Activated CD8-positive, alpha-beta memory T cell treated with anti-CD3 and anti-CD28 coated beads, Interleukin-2, amount 50 U/mL, for 1 hour (primary cell): Measurements from ENCODE around the gene ARHGEF16.

Experiments
- DNase-seq: peaks from one replicate; pipeline ENCODE4 v3.0.0-alpha.2; 2020; ENCODE audit errors: extremely low read depth

The ARHGEF16 gene

DNA sequence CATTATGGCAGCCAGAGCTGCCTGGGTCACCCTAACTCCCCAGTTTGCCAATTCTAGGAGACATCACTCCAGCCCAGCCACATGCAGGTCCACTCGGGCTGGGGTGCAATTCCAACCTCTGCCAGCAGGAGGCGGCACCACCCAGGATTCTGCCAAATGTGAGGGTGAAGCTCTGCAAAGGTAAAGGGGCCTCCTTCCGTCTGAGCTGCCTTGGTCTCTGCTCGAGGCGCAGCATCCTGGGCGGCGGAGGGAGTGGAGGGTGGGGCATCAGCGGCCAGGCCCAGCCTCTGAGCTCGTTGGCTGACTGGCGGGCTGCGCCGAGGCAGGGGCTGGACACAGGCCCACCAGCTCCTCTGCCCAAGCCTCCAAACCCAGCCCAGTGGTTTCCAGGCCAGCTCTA is 63.8 kb downstream of the ARHGEF16 start:
- DNase-seq: no peak

DNA sequence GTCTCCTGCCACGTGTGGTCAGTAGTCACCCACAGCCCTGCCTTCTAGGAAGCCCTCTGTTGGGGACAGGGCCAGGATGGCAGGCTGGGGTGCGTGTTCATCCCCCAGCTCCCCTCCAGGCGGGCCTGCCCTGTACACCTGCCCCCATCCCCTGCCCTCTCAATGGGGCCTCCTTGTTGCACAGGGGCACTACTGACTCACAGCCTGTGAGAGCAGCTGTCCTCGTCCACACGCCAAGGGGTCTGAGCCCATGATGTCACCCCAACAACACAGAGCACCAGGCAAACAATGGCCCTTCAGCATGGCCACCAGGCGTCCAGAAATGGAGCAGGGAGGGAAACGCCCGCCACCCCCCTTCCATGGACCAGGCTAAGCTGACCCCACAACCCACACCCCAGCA is 64.3 kb downstream of the ARHGEF16 start:
- no peak for DNase-seq

DNA sequence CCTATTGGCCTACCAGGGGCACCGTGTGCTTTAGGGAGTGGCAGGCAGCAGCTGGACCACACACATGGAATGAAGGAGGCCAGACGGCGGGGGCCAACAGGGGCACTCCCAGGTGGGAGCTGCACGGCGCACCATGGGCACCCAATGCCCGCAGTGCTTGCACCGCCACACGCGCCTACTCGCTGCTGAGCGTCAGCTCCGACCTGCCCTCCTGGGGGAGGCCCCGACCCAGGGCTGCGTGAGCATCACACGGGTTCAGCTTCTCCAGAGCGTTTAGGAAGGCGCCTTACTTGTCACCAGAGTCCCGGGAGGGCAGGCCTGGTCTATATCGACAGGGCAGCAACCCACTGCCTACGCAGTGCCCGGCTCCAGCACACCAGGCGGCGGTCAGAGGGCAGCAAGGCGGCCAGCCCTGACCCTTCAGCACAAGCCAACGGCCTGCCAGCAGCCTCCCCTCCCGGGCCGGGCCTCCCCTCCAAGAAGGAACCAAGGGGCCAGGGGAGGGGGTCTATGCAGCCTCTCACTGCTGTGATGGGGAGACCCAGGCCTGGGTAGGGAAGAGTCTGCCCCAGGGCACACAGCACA is 64.9 kb downstream of the ARHGEF16 start:
- no peak for DNase-seq

DNA sequence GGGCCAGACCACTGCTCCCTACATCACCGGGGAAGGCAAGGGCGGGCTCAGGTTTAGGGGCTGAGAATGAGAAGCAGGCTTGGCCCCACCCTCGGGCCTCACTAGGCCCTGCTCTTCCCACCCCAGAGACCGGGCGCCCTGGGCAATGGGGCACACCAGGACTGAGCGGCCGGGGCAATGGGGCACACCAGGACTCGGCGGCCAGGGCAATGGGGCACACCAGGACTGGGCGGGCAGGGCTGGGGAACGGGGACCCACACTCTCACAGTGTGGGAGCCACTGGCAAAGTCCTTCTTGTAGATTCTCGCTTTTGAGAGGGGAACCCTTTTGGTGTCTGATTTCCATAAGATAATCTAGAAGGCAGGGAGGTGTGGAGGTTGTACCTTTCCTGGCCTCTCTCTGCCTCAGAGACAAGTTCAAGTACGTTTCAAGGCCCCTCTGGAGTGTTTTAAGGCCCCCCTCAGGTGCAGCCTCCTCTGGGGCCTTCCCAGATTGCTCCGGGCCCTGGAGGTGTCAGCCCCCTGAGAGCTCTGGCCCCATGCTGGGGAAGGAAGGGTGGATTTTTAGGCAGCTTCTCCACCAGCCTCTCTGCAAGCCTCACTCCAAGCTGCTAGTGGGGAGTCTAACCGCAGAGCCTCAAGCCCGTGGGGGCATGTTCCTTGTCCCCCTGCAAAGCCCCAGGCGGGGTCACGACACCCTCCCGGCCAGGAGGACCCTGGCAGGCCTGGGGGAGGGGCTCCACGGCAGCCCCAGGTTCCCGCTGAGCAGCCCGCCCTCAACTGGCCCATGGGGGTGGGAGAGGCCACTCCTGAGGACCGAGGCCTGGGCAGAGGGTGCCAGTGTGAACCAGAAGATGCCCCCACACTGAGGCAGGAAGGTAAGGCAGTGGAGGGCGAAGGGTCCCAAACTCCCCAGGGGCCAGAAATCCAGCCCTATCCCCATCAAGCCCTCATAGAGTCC is 66.2 kb downstream of the ARHGEF16 start:
- DNase-seq: no peak

- no peak for DNase-seq
Measured at GRCh38 chr1:3521426-3521825, 67.0 kb downstream of the ARHGEF16 start.

DNA sequence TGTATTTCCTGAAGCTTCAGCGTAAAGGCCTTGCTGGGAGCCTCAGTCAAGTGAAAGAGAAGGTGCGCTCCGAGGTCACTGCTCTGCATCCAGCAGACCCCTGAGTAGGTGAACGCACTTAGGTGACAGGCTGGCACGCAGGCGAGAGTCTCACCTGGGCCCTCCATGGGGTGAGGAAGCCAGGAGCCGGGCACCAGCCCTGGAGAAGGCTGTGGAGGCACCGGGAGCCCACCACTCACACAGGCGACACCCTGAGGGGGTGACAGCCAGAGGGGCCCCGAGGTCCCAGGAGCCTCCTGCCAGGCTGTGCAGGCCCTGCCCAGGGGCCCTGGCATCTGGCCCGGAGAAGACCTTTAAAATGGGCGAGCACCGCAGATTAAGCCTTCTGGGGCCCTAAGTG is 67.6 kb downstream of the ARHGEF16 start:
- DNase-seq: no peak

DNA sequence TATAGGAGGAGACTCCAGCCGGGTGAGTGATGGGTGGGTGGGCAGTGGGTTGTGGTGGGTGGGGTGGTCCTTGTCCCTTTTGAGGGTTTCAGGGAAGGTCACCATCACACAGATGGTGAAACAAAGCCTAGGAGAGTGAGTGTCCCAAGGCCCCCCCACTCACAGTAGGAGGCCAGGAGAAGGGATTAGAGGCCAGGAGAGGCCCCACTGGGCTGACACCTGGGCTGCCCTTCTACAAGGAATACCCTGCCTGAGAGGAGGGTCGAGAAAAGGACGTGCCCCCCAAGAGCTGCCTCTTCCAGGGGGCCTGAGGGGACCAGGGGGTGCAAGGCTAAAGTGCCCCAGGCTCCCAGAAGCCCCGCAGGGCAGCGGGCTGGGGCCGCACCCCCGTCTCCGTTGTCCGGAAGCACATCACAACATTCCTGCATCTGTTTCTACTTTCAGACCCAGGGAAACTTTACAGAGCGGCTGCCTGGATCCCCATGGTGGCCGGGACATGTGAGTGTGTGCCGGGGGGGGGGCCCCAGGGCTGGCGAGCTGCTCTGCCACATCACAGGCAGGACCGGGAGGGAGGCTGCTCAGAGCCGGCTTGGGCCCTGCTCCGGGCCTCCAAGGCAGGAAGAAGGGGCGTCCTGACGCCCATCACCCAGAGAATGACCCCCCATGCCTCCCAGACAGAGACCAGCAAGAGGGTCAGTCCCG is 68.2 kb downstream of the ARHGEF16 start:
- DNase-seq: no peak

GRCh38 chr1:3523980-3524379 is 69.5 kb downstream of the ARHGEF16 start:
- no peak for DNase-seq

DNA sequence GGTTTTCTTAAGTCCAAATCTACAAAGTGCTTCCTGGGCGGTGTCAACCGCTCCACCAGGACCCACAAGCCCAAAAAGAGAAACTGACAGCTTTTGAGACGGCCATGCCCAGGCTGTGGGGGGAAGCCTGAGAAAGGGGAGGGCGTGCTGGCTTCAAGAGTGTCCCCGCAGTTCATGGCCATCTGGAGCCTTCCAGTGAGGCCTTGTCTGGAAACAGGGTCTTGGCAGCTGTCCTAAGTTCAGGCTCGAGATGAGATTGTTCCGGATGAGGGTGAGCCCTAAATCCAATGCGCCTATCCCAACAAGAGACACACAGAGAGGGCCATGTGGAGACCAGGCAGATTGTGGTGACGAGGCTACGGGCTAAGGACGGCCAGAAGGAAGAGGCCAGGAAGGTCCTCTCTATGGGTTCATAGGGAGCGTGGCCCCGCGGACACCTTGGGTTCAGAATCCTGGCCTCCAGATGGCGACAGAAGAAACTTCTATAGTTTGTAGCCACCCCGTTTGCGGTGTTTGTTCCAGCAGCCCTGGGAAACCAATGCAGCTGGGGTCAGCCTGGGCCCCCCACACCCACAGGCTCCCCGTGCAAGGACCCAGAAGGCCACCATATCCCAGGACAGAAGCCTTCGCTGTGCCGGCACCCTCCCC is 70.2 kb downstream of the ARHGEF16 start:
- DNase-seq: no peak

DNA sequence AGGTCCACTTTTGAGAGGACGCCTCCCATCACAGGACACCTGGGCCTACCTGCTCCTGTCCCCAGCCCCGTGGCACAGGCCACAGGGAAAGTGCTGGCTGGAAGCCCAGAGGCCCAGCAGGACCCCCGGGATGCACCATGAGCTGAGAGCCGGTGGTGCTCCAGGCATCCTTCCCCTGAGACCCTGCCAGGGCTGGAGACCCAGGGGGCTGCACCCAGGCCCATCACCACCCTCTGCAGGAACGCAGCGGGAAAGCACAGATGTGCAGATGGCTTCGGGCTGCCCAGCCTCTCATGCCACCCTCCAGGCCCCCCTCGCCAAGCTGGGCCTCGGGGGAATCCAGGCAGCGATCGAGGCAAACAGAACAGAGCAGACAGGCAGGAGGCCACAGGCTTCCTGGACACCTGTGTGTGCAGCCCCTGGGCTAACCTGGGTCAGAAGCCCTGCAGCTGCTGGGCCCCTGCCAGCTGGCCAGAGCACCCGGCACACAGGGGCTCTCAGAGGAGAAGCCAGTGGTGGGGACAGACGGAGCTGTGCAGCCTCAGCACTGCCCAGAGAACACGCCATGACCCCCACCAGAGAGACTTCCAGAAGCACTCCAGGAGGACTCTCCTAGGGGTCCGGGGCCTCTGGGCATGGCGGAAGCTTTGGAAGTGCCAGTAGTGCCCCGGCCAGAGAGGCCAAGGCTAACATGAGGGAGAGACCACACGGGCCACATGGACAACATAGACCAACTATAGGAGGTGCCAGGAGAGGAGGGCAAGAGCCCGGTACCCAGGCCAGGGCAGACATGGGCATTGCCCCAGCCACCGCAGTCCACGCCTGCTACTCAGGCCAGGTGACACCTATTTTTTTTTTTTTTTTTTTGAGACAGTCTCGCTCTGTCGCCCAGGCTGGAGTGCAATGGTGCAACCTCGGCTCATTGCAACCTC is 71.4 kb downstream of the ARHGEF16 start:
- no peak for DNase-seq

DNA sequence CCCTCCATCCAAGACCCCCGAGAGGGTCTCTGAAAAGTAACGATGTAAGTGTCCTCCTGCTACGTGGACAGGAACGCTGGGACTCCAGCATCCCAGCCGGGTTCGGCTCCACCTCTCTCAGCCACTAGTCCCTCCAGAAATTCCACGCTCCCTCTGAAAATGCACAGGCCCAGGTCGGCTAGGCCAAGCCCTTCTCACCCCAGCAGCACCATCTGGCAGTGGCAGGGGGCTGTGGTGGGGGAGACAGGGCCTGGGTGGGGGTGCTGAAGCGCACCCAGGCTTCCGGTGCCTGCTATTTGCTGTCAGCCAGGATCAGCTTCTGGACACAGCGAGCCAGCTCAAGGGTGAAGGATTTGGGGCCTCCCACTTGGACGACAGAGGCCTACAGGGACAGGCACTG is 73.3 kb downstream of the ARHGEF16 start:
- DNase-seq: no peak

- no peak for DNase-seq
Measured at GRCh38 chr1:3529099-3529729, 74.7 kb downstream of the ARHGEF16 start.

DNA sequence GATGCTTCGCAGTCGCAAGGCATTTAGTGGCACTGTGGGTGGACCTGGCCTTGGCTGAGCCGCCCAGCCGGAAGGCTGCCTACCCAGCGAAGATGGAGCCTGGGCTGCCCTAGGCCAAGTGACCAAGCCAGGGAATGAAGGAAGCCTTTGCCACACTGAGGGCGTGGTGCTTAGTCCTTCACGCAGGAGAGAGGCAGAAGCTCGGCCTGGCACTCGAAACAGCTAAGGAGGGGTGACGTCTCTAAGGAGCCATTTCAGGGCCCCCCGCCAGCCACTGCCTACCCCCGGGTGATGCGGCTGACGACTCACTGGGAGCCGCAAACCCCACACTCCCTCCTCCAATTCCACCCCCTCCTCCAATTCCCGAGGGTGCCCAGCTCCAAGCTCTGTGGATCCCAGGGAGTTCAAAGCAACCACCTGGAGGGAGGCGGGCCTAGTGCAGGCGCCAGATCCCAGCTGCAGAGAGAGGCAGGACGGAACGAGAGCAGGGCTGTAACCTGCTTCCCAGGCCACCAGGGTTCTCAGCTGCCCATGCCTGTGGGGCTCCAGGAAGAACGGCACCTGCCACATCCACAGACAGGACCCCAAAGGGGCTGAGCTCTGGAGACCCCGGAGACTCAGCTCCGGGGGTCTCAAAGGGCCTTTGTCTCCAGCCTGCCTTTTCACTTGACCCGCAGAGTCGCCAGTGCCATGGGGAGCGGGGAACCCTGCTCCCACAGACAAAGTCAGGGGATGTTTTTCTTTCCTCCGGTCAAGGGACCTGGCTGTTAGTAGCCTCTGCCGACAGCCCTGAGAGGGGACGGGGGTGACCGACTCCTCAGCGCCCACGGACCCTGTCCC is 75.8 kb downstream of the ARHGEF16 start:
- DNase-seq: no peak
